Peyer's patch (tissue), 4 donors: ENCODE results near the gene SEMA5B. TPM values are rescaled to one million over a fixed set of nuclear protein-coding genes. Genes with fewer than 3 reads are reported as not detected.

Experiments
- DNase-seq, 3 donors: peaks; one replicate each; pipeline ENCODE4 v3.0.0-alpha.2; 2017 to 2019
- H3K27ac ChIP-seq, 4 donors: fragments of 200-600 bp; sonication (generic); one replicate each; pipeline ENCODE4 v1.5.1; 2016 to 2019
- H3K27me3 ChIP-seq, 2 donors: fragments of 200-600 bp; sonication (generic); one replicate each; pipeline ENCODE4 v1.5.1; 2019
- H3K36me3 ChIP-seq, 3 donors: fragments of 200-600 bp; sonication (generic); one replicate each; pipeline ENCODE4 v1.5.1; 2016 to 2019
- H3K4me1 ChIP-seq, 4 donors: fragments of 200-600 bp; sonication (generic); one replicate each; pipeline ENCODE4 v1.5.1; 2016 to 2019
- H3K4me3 ChIP-seq, 4 donors: fragments of 200-600 bp; sonication (generic); 1 replicate in 3 of 4; 2 replicates in 1 of 4; pipeline ENCODE4 v1.5.1; 2016 to 2019; ENCODE audit warnings: mild to moderate bottlenecking in 1 of 4
- H3K9me3 ChIP-seq, 4 donors: fragments of 200-600 bp; sonication (generic); one replicate each; pipeline ENCODE4 v1.5.1; 2016 to 2019; ENCODE audit warnings: mild to moderate bottlenecking in 1 of 4
- POLR2A ChIP-seq, 2 donors: fragments of 450-650 bp; IDR thresholded peaks; one replicate each; pipeline ENCODE4 v1.5.1; 2017; ENCODE audit warnings: antibody characterized with exemption in 2 of 2, mild to moderate bottlenecking in 2 of 2, moderate library complexity in 2 of 2
- total RNA-seq, 4 donors: library from RNA; depleted of rRNA; stranded (reverse); fragments of >200 nt; gene quantifications; one replicate each; pipeline ENCODE4 v1.1.0, GENCODE V29; 2016
- TF ChIP-seq, protein P1 (sequence below), 6 experiments: fragments of 450-650 bp in 4 of 6; fragments of 200-600 bp in 2 of 6; sonication (generic) in 1 of 6; IDR thresholded peaks; one replicate each; pipeline ENCODE4 v1.5.1; 2017 to 2019; ENCODE audit warnings: antibody characterized with exemption in 6 of 6, mild to moderate bottlenecking in 3 of 6, moderate library complexity in 1 of 6

SEMA5B gene
- total RNA-seq, 4 donors from 2014 or later, result 0.54 to 6.8 (median 2.5) TPM; not detected in 1

DNA sequence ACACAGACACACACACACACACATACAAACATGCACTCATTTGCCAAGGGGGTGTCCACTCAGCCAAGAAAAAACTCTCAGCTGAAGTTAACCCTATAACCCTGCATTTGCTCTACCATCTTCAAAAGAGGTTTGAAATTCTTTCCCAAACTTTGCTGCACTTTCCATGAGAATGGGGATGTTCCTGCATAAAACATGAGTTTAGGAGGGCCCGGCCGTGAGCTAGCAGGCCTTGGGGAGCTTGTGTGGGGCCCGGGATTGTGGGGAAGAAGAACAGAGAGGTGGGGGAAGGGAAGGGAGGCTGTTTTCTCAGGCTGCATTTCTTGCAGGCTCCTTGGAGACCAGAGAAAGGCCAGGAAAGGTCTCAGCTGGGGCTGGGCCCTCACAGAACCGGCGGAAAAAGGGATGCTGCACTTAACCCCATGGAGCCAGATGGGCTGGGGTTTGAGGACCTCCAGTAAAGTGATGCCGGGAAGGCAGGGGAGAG, 40.8 kb downstream of the SEMA5B start:
- no peak overlapping the region for H3K27ac ChIP-seq
- no peaks in the 10 kb centered on the region for H3K27me3 ChIP-seq
- no peaks in the 10 kb centered on the region for H3K4me1 ChIP-seq
- TF ChIP-seq POLR2A (IDR thresholded peaks at IDR 0.05), result no peak
- TF ChIP-seq, protein P1, sequence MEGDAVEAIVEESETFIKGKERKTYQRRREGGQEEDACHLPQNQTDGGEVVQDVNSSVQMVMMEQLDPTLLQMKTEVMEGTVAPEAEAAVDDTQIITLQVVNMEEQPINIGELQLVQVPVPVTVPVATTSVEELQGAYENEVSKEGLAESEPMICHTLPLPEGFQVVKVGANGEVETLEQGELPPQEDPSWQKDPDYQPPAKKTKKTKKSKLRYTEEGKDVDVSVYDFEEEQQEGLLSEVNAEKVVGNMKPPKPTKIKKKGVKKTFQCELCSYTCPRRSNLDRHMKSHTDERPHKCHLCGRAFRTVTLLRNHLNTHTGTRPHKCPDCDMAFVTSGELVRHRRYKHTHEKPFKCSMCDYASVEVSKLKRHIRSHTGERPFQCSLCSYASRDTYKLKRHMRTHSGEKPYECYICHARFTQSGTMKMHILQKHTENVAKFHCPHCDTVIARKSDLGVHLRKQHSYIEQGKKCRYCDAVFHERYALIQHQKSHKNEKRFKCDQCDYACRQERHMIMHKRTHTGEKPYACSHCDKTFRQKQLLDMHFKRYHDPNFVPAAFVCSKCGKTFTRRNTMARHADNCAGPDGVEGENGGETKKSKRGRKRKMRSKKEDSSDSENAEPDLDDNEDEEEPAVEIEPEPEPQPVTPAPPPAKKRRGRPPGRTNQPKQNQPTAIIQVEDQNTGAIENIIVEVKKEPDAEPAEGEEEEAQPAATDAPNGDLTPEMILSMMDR (IDR thresholded peaks at IDR 0.05), result no peak
- DNase-seq, result no peak
- H3K9me3 ChIP-seq, result no peaks in the 10 kb centered on the region
- H3K36me3 ChIP-seq, result no peaks in the 10 kb centered on the region
- H3K4me3 ChIP-seq, result no peak overlapping the region

DNA sequence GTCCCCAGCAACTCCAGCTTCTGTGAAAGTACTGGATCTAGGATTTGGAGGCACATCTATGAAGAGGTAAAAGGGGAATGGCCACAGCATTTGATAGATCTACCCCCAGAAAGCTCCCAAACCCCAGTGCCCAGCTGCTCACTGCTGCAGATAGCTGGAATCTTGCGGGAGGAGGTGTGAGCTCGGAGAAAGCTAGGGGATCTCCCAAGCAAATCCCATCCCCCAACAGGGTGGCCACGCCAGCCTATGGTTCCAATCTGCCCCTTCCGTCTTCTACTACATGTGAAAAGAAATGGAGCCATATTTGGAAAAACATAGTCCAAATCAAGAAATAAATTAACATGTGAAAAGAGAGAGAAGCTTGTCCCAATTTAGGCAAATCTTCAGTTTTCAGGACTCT, 42.0 kb downstream of the SEMA5B start:
- DNase-seq, result no peak
- Histone ChIP-seq H3K36me3 (no peaks in the 10 kb centered on the region), H3K9me3 (no peaks in the 10 kb centered on the region), H3K27me3 (no peaks in the 10 kb centered on the region), H3K4me1 (no peaks in the 10 kb centered on the region), H3K27ac (no peak overlapping the region), H3K4me3 (no peak overlapping the region)
- TF ChIP-seq, protein P1 (IDR thresholded peaks at IDR 0.05), result no peak
- no peak for TF ChIP-seq POLR2A (IDR thresholded peaks at IDR 0.05)

DNA sequence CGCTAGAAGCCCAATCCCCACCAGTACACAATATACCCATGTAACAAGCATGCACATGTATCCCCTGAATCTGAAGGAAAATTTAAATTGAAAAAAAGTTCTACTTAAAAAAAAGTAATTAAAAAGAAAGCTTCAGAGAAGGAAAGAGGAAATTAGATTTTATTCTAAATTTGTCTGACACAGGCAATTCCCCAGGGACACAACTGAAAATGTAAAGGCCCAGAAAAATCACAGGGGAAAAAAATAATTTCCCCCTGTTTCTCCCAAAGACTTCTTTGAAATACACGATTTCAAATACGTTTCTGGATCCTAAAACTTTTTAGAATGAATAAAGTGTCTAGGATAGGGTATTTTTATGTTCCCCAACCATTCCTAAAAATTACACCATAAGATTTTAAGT, 42.9 kb downstream of the SEMA5B start:
- H3K4me3 ChIP-seq, result no peak overlapping the region
- DNase-seq, result no peak
- H3K36me3 ChIP-seq, result no peaks in the 10 kb centered on the region
- H3K27me3 ChIP-seq, result no peaks in the 10 kb centered on the region
- TF ChIP-seq POLR2A (IDR thresholded peaks at IDR 0.05), result no peak
- TF ChIP-seq, protein P1 (IDR thresholded peaks at IDR 0.05), result no peak
- H3K4me1 ChIP-seq, result no peaks in the 10 kb centered on the region
- H3K27ac ChIP-seq, result no peak overlapping the region
- no peaks in the 10 kb centered on the region for H3K9me3 ChIP-seq

DNA sequence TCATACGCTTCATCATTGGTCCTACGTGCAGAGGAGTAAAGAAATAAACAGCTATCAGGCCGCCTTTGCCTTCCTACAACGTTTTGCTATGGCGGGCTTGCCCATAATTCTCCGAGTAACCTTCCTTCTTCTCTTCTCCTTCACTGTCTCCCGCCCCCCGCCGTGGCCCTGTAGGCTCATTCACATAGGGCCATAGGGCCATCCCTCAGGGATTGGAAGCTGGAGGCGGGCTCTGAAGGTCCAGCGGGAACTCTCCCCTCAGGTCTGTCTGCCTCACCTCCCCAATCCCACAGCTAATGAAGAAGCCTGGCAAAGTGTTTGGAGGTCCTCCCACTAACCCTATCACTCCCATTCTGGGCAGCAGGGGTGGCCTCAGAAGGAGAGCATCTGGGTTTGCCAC, 43.6 kb downstream of the SEMA5B start:
- Histone ChIP-seq H3K27ac (no peak overlapping the region), H3K4me1 (no peaks in the 10 kb centered on the region), H3K36me3 (no peaks in the 10 kb centered on the region), H3K9me3 (no peaks in the 10 kb centered on the region), H3K4me3 (no peak overlapping the region), H3K27me3 (no peaks in the 10 kb centered on the region)
- no peak for DNase-seq
- TF ChIP-seq, protein P1 (IDR thresholded peaks at IDR 0.05), result no peak
- TF ChIP-seq POLR2A (IDR thresholded peaks at IDR 0.05), result no peak

DNA sequence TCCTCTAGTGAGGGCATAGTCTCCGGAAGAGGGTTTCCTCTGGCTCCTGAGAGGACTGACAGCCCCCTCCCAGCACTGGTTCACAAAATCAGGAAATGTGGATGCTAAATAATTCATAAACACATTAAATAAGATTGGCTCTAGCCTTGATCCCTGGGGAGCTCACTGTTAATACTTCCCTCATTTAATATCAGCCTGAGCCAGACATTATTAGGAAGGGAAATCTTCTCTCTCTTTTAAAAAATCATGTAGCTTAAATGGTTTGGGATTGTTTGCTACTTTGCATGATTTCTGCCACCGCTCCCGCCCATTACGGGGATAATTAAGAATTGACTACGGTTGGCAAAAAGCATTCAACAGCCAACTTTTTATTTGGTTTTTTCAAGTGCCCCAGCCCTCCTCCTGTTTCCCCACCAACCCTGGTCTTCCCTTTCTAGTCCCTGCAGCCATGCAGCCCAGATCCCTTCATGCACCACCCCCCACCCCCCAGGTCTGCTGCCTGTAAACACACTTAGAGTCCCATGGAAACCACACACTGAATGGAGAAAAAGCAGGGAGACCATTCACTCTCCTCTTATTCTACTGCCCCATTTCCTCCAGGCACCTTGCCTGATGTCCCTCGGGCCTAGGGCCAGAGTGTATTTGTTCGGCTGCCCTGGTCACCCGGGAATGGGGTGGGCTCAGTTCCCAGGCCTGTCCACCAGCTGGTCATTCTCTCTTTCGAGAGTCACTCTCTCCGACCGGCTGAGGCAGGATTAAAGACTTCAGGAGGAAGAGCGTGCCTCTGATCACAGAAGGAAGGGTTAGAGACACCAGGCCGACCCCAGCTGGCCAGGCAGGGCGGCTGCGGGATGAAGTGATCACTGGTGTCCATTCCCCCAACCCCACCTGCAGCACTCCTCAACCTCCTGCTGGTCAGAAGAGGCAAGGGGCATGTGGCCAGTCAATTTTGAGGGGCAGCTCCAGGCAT, 45.1 kb downstream of the SEMA5B start:
- Histone ChIP-seq H3K4me1 (no peaks in the 10 kb centered on the region), H3K27ac (no peak overlapping the region), H3K27me3 (no peaks in the 10 kb centered on the region), H3K9me3 (no peaks in the 10 kb centered on the region), H3K4me3 (no peak overlapping the region), H3K36me3 (no peaks in the 10 kb centered on the region)
- DNase-seq, result no peak
- TF ChIP-seq, protein P1 (IDR thresholded peaks at IDR 0.05), result no peak
- no peak for TF ChIP-seq POLR2A (IDR thresholded peaks at IDR 0.05)
